ENCODE results near the gene CAMKK1.
A peak's percentile ranks its signal among the peaks of the same experiment; 100 is the strongest.

CAMKK1 gene

GRCh38 chr17:3893003-3893719, at the start of gene CAMKK1:
TSS of gene CAMKK1 (minus strand) at chr17:3893053. CDS start at chr17:3885687, 7,366 bp downstream.
- peak; percentile 98 for DNase-seq

- DNase-seq, result no peak
These were observed 48.3 kb upstream of the CAMKK1 start for GRCh38 chr17:3940965-3941698.

- DNase-seq, result no peak
These were observed 44.5 kb upstream of the CAMKK1 start for GRCh38 chr17:3937359-3937758.

GRCh38 chr17:3935825-3936355, 43.0 kb upstream of the CAMKK1 start:
- no peak for DNase-seq

- DNase-seq, result peak; percentile 94
These were observed 42.3 kb upstream of the CAMKK1 start for GRCh38 chr17:3935140-3935542.

- DNase-seq, result no peak
These were observed 36.9 kb upstream of the CAMKK1 start for GRCh38 chr17:3929764-3930163.

- no peak for DNase-seq
These were observed 36.3 kb upstream of the CAMKK1 start for GRCh38 chr17:3929181-3929580.

GRCh38 chr17:3928406-3928805, 35.6 kb upstream of the CAMKK1 start:
- no peak for DNase-seq

GRCh38 chr17:3927628-3928340, 34.9 kb upstream of the CAMKK1 start:
- no peak for DNase-seq

GRCh38 chr17:3926860-3927627, 34.2 kb upstream of the CAMKK1 start:
- no peak for DNase-seq

GRCh38 chr17:3925684-3926485, 33.0 kb upstream of the CAMKK1 start:
- DNase-seq, result no peak

GRCh38 chr17:3924512-3925350, 31.9 kb upstream of the CAMKK1 start:
- no peak for DNase-seq

- DNase-seq, result no peak
These were observed 30.8 kb upstream of the CAMKK1 start for GRCh38 chr17:3923466-3924190.

GRCh38 chr17:3922765-3923164, 29.9 kb upstream of the CAMKK1 start:
- DNase-seq, result no peak

GRCh38 chr17:3921502-3922319, 28.9 kb upstream of the CAMKK1 start:
- no peak for DNase-seq

GRCh38 chr17:3921006-3921405, 28.2 kb upstream of the CAMKK1 start:
- no peak for DNase-seq

- DNase-seq, result no peak
These were observed 26.3 kb upstream of the CAMKK1 start for GRCh38 chr17:3919123-3919624.

GRCh38 chr17:3918372-3919122, 25.7 kb upstream of the CAMKK1 start:
- no peak for DNase-seq
